RWPE2 (cell line): ENCODE measurements around the gene ENTPD2.

Experiments
- ATAC-seq: fragments of 200-7000 bp; cut with Tn5 transposase; 3 replicates; pipeline ENCODE4 v1.9.1; 2021; ENCODE audit warnings: low read depth
- DNase-seq: peaks from one replicate; pipeline ENCODE4 v3.0.0-alpha.2; 2020; ENCODE audit warnings: low spot score
- H3K27ac ChIP-seq: fragments of 450-650 bp; 2 replicates; pipeline ENCODE4 v1.5.1; 2017; ENCODE audit warnings: mild to moderate bottlenecking; ENCODE audit not compliant: poor library complexity, severe bottlenecking
- H3K27me3 ChIP-seq: fragments of 250-450 bp; sonication (Bioruptor Pico); 2 replicates; pipeline ENCODE4 v1.5.1; 2021; ENCODE audit warnings: mild to moderate bottlenecking, moderate library complexity; ENCODE audit not compliant: insufficient read depth, poor library complexity, severe bottlenecking
- H3K36me3 ChIP-seq: fragments of 250-450 bp; sonication (Bioruptor Pico); 2 replicates; pipeline ENCODE4 v1.5.1; 2020; ENCODE audit warnings: low read depth, mild to moderate bottlenecking, moderate library complexity
- H3K4me1 ChIP-seq: fragments of 250-450 bp; sonication (Bioruptor Pico); 2 replicates; pipeline ENCODE4 v1.5.1; 2021; ENCODE audit warnings: mild to moderate bottlenecking, moderate library complexity; ENCODE audit not compliant: insufficient read depth, poor library complexity, severe bottlenecking
- H3K4me3 ChIP-seq: fragments of 250-450 bp; sonication (Bioruptor Pico); 2 replicates; pipeline ENCODE4 v1.5.1; 2021; ENCODE audit warnings: mild to moderate bottlenecking, moderate library complexity; ENCODE audit not compliant: severe bottlenecking
- H3K9me3 ChIP-seq: fragments of 250-450 bp; sonication (Bioruptor Pico); 2 replicates; pipeline ENCODE4 v1.5.1; 2021; ENCODE audit warnings: mild to moderate bottlenecking, moderate library complexity; ENCODE audit not compliant: severe bottlenecking
- CTCF ChIP-seq: fragments of 450-650 bp; IDR thresholded peaks from one replicate; pipeline ENCODE4 v1.5.1; 2017; ENCODE audit warnings: mild to moderate bottlenecking, moderate library complexity; ENCODE audit not compliant: poor library complexity, severe bottlenecking

The ENTPD2 gene

DNA sequence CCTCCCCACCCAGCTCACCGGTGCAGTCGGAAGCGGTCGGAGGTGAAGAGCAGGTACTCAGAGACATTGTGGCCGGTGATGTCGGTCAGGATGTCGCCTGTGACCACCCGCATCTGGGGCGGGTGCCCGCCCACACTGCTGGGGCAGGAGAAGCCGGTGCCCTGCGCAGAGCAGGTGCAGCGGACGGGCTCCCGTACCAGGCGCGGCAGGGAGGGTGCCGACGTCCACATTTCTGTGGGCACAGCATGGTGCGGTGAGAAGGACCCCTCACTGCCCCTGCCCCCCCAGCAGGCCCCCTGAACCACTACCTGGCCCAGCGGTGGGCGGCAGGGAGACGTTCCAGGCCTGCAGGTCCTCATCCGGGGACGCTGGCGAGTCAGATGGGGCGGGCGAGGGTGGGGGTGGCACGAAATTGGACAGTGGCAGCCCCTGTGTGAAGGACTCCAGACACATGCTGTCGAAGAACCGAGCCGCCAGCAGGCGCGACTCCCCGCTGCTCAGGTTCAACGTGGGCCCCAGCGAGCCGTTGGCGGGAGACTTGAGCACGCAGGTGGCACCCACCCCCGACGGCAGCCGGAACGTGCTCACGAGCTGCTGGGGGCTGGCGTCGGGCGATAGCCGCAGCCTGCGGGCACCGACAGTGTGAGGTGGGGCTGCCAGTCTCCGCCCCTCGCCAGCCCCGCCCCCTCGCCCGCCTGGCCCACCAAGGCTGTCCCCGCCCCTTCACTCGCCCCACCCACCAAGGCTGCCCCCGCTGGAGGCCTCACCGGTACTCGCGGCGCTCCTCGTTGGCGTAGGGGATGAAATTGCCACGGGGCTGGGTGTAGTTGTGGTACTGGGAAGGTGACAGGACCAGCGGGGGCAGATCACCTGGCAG is 40.9 kb downstream of the ENTPD2 start:
- no peaks in the 10 kb centered on the region for H3K9me3 ChIP-seq
- H3K27ac ChIP-seq: no peak overlapping the region
- ATAC-seq (no peak), DNase-seq (no peak)
- no peaks in the 10 kb centered on the region for H3K36me3 ChIP-seq
- H3K4me3 ChIP-seq: no peak overlapping the region
- no peaks in the 10 kb centered on the region for H3K4me1 ChIP-seq
- TF ChIP-seq CTCF: no peak
- H3K27me3 ChIP-seq: no peaks in the 10 kb centered on the region

DNA sequence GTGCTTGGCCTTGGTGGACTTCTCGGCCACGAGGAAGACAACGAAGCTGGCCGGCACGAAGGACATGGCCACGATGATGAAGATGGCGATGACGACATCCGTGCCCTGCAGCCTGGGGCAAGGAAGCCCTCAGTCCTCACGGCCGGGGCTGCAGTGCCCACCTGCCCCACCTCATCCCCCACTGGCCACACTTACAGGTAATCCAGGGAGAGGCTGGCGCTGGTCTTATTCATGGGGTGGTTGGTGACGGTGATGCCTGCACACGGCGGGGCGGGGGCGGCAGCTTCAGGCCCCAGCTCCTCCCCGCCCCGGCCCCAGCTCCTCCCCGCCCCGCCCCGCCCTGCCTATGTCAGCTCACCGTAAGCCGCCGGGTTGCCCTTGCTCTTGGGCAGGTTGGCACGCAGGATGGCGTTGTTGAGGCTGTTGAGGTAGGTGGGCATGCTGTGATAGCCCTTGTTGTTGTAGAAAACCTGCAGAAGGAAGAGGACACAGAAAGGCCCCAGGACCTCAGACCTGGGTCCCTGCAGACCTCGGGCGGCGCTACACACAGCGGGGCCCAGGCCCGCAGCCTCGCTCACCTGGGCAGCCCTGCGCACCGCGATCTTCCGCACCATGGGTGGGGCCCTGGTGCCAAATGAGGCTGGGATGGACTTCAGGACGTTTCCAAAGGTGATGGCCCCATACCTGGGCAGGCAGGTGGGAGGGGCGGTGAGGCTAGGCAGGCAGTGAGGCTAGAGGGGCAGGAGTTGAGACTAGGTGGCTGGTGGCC is 41.8 kb downstream of the ENTPD2 start:
- Histone ChIP-seq H3K27ac (no peak overlapping the region), H3K36me3 (no peaks in the 10 kb centered on the region), H3K27me3 (no peaks in the 10 kb centered on the region), H3K4me3 (no peak overlapping the region), H3K4me1 (no peaks in the 10 kb centered on the region), H3K9me3 (no peaks in the 10 kb centered on the region)
- TF ChIP-seq CTCF: no peak
- no peak for ATAC-seq
- no peak for DNase-seq

DNA sequence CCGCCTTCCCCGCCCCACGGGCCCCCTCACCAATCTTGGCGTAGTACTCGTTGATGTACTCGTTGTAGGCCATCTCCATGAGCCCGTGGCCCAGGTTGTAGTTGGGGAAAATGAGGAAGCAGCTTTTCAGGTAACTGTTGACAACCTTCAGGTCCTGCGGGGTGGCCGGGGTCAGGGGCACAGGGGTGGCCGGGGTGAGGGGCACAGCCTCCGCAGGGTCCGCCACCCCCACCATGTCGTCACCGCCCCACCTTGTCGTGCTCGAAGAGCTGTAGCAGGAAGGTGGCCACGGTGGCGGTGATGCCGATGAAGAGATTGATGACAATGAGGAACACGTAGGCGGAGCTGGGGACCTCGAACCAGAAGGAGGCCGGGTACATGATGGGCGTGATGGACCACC is 42.7 kb downstream of the ENTPD2 start:
- H3K9me3 ChIP-seq: no peaks in the 10 kb centered on the region
- H3K27me3 ChIP-seq: no peaks in the 10 kb centered on the region
- no peak for TF ChIP-seq CTCF
- H3K4me3 ChIP-seq: no peak overlapping the region
- H3K4me1 ChIP-seq: no peaks in the 10 kb centered on the region
- ATAC-seq (no peak), DNase-seq (no peak)
- no peaks in the 10 kb centered on the region for H3K36me3 ChIP-seq
- no peak overlapping the region for H3K27ac ChIP-seq

DNA sequence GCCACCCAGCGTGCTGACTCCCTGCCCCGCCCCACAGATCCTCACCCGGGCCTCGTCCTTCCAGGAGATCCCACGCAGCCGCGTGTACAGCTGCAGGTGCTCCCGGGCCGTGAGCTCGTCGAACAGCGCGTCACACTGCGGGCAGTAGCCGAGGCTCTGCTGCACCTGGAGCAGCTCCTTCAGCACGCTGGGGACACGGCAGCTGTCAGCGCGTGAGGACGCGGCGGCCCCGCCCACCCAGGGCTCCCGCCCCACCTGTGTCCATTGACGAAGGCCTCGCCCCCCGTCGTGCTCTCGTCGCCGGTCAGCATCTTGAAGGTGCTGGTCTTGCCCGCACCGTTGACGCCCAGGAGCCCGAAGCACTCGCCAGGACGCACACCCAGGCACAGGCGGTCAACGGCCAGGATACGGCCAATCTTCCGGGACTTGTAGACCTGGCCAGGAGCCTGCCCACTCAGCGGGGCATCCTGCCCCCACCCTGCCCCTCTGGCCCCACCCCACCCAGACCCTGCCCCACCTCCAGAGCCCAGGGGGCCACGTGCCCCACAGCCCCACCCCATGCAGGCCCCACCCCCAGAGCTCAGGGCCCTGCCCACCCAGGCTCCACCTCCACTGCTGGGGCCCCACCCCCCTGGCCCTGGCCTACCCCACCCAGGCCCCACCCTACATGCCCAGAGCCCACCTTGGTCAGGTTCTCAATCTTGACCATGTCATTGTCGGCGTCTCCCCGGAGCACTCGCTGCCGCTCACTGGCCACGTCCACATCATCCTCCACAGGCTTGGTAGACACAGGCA is 43.7 kb downstream of the ENTPD2 start:
- no peaks in the 10 kb centered on the region for H3K36me3 ChIP-seq

More for the DNA sequence above, 43.7 kb downstream of the ENTPD2 start:
- TF ChIP-seq CTCF: no peak
- Histone ChIP-seq H3K9me3 (no peaks in the 10 kb centered on the region), H3K4me3 (no peak overlapping the region), H3K4me1 (no peaks in the 10 kb centered on the region), H3K27ac (no peak overlapping the region), H3K27me3 (no peaks in the 10 kb centered on the region)
- no peak for DNase-seq
- ATAC-seq: no peak
